Endothelial cell of hepatic sinusoid (primary cell): ENCODE data around the gene POLD4.

ENCODE experiments used
- in situ Hi-C: cut with HindIII; loops from 2 replicates; pipeline ENCODE4 v1.10.0; 2017; ENCODE audit warnings: low sequenced_read_pairs

Gene POLD4

GRCh38 chr11:67371911-67372320 is 18.6 kb upstream of the POLD4 start:
- in situ Hi-C loops = no loop called here

- in situ Hi-C loops = no loop called here
Measured at GRCh38 chr11:67371189-67371910, 18.0 kb upstream of the POLD4 start.

- in situ Hi-C loops = no loop called here
Measured at GRCh38 chr11:67370351-67371076, 17.2 kb upstream of the POLD4 start.

- in situ Hi-C loops = no loop called here
Measured at GRCh38 chr11:67369801-67370284, 16.5 kb upstream of the POLD4 start.

- in situ Hi-C loops = no loop called here
Measured at GRCh38 chr11:67369275-67369674, 15.9 kb upstream of the POLD4 start.

GRCh38 chr11:67368621-67369020 is 15.3 kb upstream of the POLD4 start:
- in situ Hi-C loops = no loop called here

GRCh38 chr11:67367761-67368227 is 14.4 kb upstream of the POLD4 start:
- in situ Hi-C loops = no loop called here

GRCh38 chr11:67366961-67367760 is 13.8 kb upstream of the POLD4 start:
- in situ Hi-C loops = no loop called here

- in situ Hi-C loops = no loop called here
Measured at GRCh38 chr11:67366546-67366945, 13.2 kb upstream of the POLD4 start.

- in situ Hi-C loops = no loop called here
Measured at GRCh38 chr11:67365736-67366444, 12.5 kb upstream of the POLD4 start.

- in situ Hi-C loops = no loop called here
Measured at GRCh38 chr11:67364783-67365722, 11.7 kb upstream of the POLD4 start.

GRCh38 chr11:67364169-67364568 is 10.8 kb upstream of the POLD4 start:
- in situ Hi-C loops = no loop called here

GRCh38 chr11:67357831-67358670 is 4.7 kb upstream of the POLD4 start:
- in situ Hi-C loops = no loop called here

GRCh38 chr11:67356864-67357561 is 3.7 kb upstream of the POLD4 start:
- in situ Hi-C loops = no loop called here

- in situ Hi-C loops = no loop called here
Measured at GRCh38 chr11:67356387-67356863, 3.1 kb upstream of the POLD4 start.

GRCh38 chr11:67355794-67356386 is 2.5 kb upstream of the POLD4 start:
- in situ Hi-C loops = no loop called here

GRCh38 chr11:67355023-67355793 is 1.9 kb upstream of the POLD4 start:
- in situ Hi-C loops = no loop called here
